Endothelial cell of umbilical vein (primary cell): ENCODE measurements around the gene TIFAB.

Source experiments
- EZH2 ChIP-seq: IDR thresholded peaks from 2 replicates; pipeline ENCODE4 v1.6.1; 2012; ENCODE audit warnings: borderline replicate concordance, low read depth, mild to moderate bottlenecking, moderate library complexity, low read length, inconsistent platforms; ENCODE audit not compliant: severe bottlenecking
- FOS ChIP-seq: IDR thresholded peaks from 2 replicates; pipeline ENCODE4 v1.6.1; 2011; ENCODE audit warnings: mild to moderate bottlenecking, low read length, moderate library complexity, borderline replicate concordance; ENCODE audit not compliant: insufficient read depth
- JUN ChIP-seq: IDR thresholded peaks from 2 replicates; pipeline ENCODE4 v1.6.1; 2011; ENCODE audit warnings: borderline replicate concordance, low read depth; ENCODE audit not compliant: insufficient read length, insufficient read depth
- POLR2A ChIP-seq: IDR thresholded peaks from 2 replicates; pipeline ENCODE4 v1.6.1; 2012; ENCODE audit warnings: low read depth, mild to moderate bottlenecking, control low read depth, low read length
- TF ChIP-seq, protein P1 (sequence below), 2 donors: IDR thresholded peaks; 1 replicate in 1 of 2; 2 replicates in 1 of 2; pipeline ENCODE4 v1.5.1; 2011; ENCODE audit warnings: low read length in 2 of 2, mild to moderate bottlenecking in 2 of 2, moderate library complexity in 2 of 2, control low read depth in 1 of 2, inconsistent platforms in 1 of 2, low read depth in 1 of 2; ENCODE audit not compliant: insufficient read depth in 1 of 2; ENCODE audit errors: extremely low read depth in 1 of 2
- TF ChIP-seq, protein P2 (sequence below): IDR thresholded peaks from 2 replicates; pipeline ENCODE4 v1.6.1; 2011; ENCODE audit not compliant: insufficient read depth, insufficient read length

DNA sequence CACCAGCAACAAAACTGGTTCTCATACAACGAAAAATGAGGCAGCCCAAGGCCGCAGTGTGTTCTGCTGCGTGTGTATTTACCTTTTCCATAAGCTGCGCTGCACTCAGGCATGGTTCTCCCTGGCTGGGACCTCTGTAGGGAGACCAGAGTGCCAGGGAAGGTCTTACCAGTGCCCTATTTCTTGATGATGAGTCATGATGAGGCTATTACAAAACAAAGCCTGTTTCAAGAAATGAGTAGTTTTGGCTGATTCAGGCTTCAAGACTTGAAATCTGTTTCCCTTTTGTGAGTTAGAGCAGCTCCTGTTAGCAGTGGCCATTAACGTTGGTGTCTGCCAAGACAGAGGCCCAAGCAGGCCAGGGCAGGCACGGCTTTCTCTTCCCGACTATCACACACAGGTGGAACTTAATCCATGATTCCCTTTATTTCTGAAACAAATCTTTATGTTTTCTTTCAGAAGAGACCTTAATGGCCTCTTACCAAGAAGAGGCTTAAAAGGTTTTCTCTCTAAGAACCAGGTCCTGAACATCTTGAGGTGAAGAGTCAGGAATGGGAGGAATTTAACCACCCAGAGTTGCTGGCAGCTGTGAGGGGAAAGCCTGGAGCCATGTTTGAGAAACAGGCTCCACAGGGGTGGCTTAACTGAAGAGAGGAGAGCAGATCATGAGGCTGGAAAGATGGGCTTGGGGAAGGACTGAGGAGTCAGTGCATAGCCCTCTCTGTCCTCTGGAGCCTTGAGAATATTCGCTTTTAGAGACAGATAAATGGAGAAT, 41.4 kb upstream of the TIFAB start:
- TF ChIP-seq, protein P1, sequence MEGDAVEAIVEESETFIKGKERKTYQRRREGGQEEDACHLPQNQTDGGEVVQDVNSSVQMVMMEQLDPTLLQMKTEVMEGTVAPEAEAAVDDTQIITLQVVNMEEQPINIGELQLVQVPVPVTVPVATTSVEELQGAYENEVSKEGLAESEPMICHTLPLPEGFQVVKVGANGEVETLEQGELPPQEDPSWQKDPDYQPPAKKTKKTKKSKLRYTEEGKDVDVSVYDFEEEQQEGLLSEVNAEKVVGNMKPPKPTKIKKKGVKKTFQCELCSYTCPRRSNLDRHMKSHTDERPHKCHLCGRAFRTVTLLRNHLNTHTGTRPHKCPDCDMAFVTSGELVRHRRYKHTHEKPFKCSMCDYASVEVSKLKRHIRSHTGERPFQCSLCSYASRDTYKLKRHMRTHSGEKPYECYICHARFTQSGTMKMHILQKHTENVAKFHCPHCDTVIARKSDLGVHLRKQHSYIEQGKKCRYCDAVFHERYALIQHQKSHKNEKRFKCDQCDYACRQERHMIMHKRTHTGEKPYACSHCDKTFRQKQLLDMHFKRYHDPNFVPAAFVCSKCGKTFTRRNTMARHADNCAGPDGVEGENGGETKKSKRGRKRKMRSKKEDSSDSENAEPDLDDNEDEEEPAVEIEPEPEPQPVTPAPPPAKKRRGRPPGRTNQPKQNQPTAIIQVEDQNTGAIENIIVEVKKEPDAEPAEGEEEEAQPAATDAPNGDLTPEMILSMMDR (IDR thresholded peaks at IDR 0.05; ENCODE audit: extremely low read depth in 1 of 2, insufficient read depth in 1 of 2, low read depth in 1 of 2, low read length in 2 of 2) = no peak
- TF ChIP-seq EZH2 (no peak), POLR2A (no peak), FOS (no peak), JUN (no peak)
- TF ChIP-seq, protein P2, sequence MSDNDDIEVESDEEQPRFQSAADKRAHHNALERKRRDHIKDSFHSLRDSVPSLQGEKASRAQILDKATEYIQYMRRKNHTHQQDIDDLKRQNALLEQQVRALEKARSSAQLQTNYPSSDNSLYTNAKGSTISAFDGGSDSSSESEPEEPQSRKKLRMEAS = no peak
